Stimulated activated CD8-positive, alpha-beta memory T cell treated with anti-CD3 and anti-CD28 coated beads, Interleukin-7, amount 100 ng/mL, for 48 hours (primary cell): ENCODE measurements around the gene SLC7A7.
"Not testable (repeated sequence)": the region's sequence is repeated elsewhere in the genome, so short reads cannot be mapped to it uniquely, and the experiment has no call there.

Experiments used
- DNase-seq, 2 donors: peaks; one replicate each; pipeline ENCODE4 v3.0.0-alpha.2; 2020; ENCODE audit warnings: low read depth in 1 of 2; ENCODE audit errors: extremely low read depth in 1 of 2

SLC7A7 gene

GRCh38 chr14:22844221-22845102 is 29.2 kb upstream of the SLC7A7 start:
- DNase-seq = no peak

GRCh38 chr14:22843123-22843925 is 28.1 kb upstream of the SLC7A7 start:
- DNase-seq = no peak

- DNase-seq = no peak
These were observed 27.2 kb upstream of the SLC7A7 start for GRCh38 chr14:22842211-22843122.

- DNase-seq = no peak
These were observed 26.5 kb upstream of the SLC7A7 start for GRCh38 chr14:22841769-22842168.

GRCh38 chr14:22841311-22841710 is 26.1 kb upstream of the SLC7A7 start:
- no peak for DNase-seq

GRCh38 chr14:22839159-22839779 is 24.0 kb upstream of the SLC7A7 start:
- DNase-seq = no peak

- no peak for DNase-seq
These were observed 23.4 kb upstream of the SLC7A7 start for GRCh38 chr14:22838631-22839041.

GRCh38 chr14:22837750-22838538 is 22.7 kb upstream of the SLC7A7 start:
- no peak for DNase-seq

GRCh38 chr14:22837114-22837749 is 22.0 kb upstream of the SLC7A7 start:
- no peak for DNase-seq

- no peak for DNase-seq
These were observed 21.3 kb upstream of the SLC7A7 start, which contains the start of gene MMP14 for GRCh38 chr14:22836301-22837113. Gene MMP14, plus strand, starts transcription at chr14:22836585. Its CDS starts 233 bp downstream, at chr14:22836818.

- DNase-seq = no peak
These were observed 20.3 kb upstream of the SLC7A7 start for GRCh38 chr14:22835505-22835904.

- no peak for DNase-seq
These were observed 15.3 kb upstream of the SLC7A7 start for GRCh38 chr14:22830443-22831010.

GRCh38 chr14:22829661-22830442 is 14.6 kb upstream of the SLC7A7 start, which contains the start of gene MRPL52:
Gene MRPL52, plus strand, starts transcription at chr14:22829887. Its CDS starts 26 bp downstream, at chr14:22829913.
- DNase-seq = peak; percentile 74 to 82

GRCh38 chr14:22829076-22829660 is 13.9 kb upstream of the SLC7A7 start:
- DNase-seq = not testable (repeated sequence)

GRCh38 chr14:22824711-22825359 is 9.6 kb upstream of the SLC7A7 start:
- DNase-seq = no peak

- peak; percentile 25 to 49 for DNase-seq
These were observed 7.4 kb upstream of the SLC7A7 start for GRCh38 chr14:22822571-22823098.
